G401 (cell line): Measurements from ENCODE around the gene YPEL4. TPM values are rescaled to one million over a fixed set of nuclear protein-coding genes. Genes with fewer than 3 reads are reported as not detected.
"Not testable (repeated sequence)": the region's sequence is repeated elsewhere in the genome, so short reads cannot be mapped to it uniquely, and the experiment has no call there.

ENCODE experiments used
- DNase-seq: peaks from one replicate; pipeline ENCODE4 v3.0.0-alpha.2; 2015; ENCODE audit warnings: low spot score
- in situ Hi-C: cut with HindIII; loops from 2 replicates; pipeline ENCODE4 v1.10.0; 2016; ENCODE audit warnings: low sequenced_read_pairs, mixed read lengths
- total RNA-seq: library from RNA; depleted of rRNA; stranded (reverse); fragments of >200 nt; shearing (Covaris generic); gene quantifications from 2 replicates; pipeline ENCODE4 v1.2.3, GENCODE V29; 2014; rRNA removed

The YPEL4 gene, protein sequence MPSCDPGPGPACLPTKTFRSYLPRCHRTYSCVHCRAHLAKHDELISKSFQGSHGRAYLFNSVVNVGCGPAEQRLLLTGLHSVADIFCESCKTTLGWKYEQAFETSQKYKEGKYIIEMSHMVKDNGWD
- total RNA-seq: 2.1 TPM in 1 of 2 replicates, not detected in the other

DNA sequence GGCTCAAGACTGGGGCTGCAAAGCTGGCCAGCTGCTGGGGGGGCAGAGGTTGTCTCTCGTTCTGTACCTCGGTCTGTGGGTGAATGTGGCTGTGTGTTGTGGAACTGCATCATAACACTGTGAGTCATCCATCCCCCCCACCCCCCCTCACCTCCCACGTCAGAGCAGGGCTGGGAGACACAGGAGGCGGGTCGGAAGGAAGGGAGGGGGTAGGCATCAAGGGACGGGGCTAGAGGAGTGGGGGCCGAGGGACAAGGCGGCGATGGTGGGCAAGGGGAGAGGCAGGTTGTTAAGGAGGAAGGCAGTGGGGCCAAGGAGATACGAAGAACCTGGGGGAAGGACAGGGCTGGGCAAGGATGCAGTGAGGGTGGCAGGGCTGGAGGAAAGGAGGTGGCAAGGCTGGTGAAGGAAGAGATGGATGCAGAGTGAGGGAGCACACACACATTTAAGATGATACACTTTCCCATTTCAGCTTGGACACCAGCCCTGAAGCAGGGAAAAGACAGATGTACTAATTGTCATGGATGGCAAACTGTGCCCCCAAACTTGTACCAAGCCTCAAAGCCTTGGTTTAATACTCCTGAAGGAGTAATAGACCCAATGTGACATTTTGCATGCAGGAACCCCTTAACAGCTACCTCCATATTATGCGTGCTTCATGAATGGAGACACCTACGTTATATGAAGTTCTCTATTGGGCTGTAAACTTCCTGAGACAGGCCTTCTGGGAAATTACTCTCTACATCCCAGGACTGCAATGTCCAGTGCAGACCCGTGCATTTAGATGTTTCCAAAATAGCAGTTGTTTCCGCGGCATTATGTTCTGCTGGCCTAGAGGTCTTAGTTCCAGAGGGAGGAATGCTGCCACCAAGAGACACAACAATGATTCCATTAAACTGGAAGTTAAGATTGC, at the start of gene YPEL4:
Gene YPEL4, minus strand, starts transcription at position 87 of the 913 bp plus-strand sequence. CDS start 2,805 bp downstream, outside the sequence.
- in situ Hi-C loops: no loop called here
- DNase-seq: peak; percentile 95

GRCh38 chr11:57698843-57699365, 49.2 kb upstream of the YPEL4 start:
- DNase-seq: peak; percentile 34
- in situ Hi-C loops: no loop called here

DNA sequence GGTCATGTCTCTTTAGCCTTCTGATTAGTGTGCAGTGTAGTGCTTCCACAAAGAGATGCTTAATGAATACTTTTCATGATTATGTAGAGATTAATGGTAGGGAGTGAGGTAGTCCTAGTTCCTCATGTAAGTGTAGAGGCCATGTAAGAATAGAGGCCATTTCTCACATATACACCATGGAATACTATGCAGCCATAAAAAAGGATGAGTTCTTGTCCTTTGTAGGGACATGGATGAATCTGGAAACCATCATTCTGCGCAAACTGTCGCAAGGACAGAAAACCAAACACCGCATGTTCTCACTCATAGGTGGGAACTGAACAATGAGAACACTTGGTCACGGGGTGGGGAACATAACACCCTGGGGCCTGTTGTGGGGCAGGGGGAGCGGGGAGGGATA, 40.8 kb upstream of the YPEL4 start:
- in situ Hi-C loops, DNase-seq: not testable (repeated sequence)

GRCh38 chr11:57681168-57681567, 31.5 kb upstream of the YPEL4 start:
- no peak for DNase-seq
- in situ Hi-C loops: no loop called here

GRCh38 chr11:57680552-57680874, 30.8 kb upstream of the YPEL4 start:
- DNase-seq: no peak
- in situ Hi-C loops: no loop called here

GRCh38 chr11:57679396-57679795, 29.7 kb upstream of the YPEL4 start:
- in situ Hi-C loops: no loop called here
- DNase-seq: no peak

GRCh38 chr11:57675176-57675941, 25.6 kb upstream of the YPEL4 start:
- DNase-seq: no peak
- in situ Hi-C loops: no loop called here

- no peak for DNase-seq
- in situ Hi-C loops: no loop called here
Measured at GRCh38 chr11:57674251-57674650, 24.5 kb upstream of the YPEL4 start.

GRCh38 chr11:57668434-57668782, 18.7 kb upstream of the YPEL4 start:
- in situ Hi-C loops: no loop called here
- peak; percentile 16 for DNase-seq

DNA sequence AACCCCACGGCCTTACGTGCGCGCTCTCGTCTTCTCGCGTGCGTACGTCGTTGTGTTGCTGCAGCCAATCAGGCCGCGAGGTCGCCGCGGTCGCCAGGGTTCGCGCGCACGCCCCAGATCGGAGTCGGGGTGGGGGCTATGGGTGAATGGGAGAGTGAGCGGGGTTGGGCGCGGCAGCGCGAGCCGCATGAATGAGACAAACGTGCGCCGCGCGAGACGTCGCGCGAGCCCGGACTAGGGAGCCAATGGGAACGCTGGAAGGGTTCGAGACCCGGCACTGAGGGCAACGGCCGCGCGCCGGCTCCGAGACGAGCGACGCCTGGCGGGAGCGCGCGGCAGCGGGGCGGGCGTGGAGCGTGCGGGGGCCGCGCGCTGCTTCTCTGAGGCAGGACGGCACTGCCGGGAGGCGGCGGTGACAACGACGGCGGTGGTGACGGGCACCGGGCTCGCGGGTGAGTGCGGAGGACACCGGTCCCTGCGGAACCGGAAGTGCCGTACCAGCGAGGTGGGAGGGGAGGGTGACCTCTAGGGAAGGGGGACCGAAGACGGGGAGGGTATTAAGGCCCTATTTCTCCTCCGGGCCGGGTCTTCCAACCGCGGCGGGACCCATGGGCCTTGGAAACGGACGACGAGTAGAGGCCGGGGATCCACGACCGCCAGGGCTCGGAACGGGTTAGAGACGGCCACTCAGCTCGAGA, 18.2 kb upstream of the YPEL4 start, which contains the start of gene ZDHHC5:
Gene ZDHHC5, plus strand, starts transcription at position 379 of the 698 bp plus-strand sequence. CDS start 4,977 bp downstream, outside the sequence.
- peak; percentile 99 for DNase-seq
- in situ Hi-C loops: no loop called here

- peak; percentile 99 for DNase-seq
- in situ Hi-C loops: no loop called here
Measured at GRCh38 chr11:57667117-57667735, 17.5 kb upstream of the YPEL4 start.

GRCh38 chr11:57663975-57664374, 14.3 kb upstream of the YPEL4 start:
- in situ Hi-C loops: no loop called here
- no peak for DNase-seq

GRCh38 chr11:57662893-57663292, 13.2 kb upstream of the YPEL4 start:
- DNase-seq: no peak

DNA sequence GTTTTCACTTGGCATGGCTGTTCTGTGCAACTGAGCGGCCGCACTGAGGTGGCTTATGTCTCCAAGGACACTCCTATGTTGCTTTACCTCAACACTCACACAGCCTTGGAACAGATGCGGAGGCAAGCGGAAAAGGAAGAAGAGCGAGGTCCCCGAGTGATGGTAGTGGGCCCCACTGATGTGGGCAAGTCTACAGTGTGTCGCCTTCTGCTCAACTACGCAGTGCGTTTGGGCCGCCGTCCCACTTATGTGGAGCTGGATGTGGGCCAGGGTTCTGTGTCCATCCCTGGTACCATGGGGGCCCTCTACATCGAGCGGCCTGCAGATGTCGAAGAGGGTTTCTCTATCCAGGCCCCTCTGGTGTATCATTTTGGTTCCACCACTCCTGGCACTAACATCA, 10.0 kb upstream of the YPEL4 start:
- in situ Hi-C loops: no loop called here
- no peak for DNase-seq

More at GRCh38 chr11:57662893-57663292, 13.2 kb upstream of the YPEL4 start:
- in situ Hi-C loops: no loop called here

- DNase-seq: no peak
- in situ Hi-C loops: no loop called here
Measured at GRCh38 chr11:57658023-57658361, 8.3 kb upstream of the YPEL4 start.

DNA sequence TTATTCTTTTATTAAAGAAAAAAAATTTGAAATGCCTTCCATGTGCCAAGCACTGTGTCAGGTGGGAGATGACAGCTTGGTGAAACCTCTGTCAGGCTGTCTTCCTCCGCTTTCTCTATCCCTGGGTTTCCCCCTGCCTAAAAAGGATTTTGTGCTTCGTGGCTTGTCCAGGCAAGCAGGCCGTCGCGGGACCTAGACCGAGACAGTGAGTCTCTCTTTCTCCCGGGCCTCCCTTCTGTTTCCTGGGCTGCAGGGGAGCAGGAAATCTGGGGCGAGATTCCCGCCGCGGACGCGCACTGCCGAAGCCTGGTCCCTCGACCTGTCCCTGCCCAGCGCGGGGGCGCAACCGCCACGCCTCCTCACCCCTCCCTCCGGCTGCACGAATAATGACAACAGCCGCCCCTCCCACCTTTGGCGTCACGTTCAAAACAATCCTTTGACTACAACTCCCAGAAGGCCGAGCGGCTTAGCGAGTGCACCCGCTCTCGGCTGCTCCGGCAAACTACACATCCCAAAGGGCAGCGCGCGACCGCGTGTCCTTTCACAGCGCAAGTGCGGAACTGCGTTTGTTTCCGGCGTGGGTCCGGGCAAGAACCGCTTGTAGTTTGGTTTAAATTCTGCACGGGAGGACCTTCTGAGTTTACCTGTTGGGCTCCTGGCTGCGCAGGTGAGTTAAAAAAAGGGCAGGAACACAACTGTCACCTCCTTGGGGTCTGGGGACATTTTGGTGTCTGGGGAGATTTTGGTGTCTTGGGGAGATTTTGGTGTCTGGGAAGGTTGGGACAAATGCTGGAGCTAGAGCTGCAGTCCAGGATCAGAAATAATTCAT, 7.7 kb upstream of the YPEL4 start, which contains the start of gene CLP1:
Gene CLP1, plus strand, starts transcription at position 569 of the 829 bp plus-strand sequence. CDS start 1,715 bp downstream, outside the sequence.
- peak; percentile 100 for DNase-seq
- in situ Hi-C loops: no loop called here

GRCh38 chr11:57656885-57657193, 7.1 kb upstream of the YPEL4 start:
- no peak for DNase-seq
- in situ Hi-C loops: no loop called here

GRCh38 chr11:57653163-57653562, 3.5 kb upstream of the YPEL4 start:
- in situ Hi-C loops: no loop called here
- DNase-seq: no peak
